Stomach smooth muscle (tissue), 2 donors: ENCODE data around the gene KLHL35.

Experiments
- H3K27ac ChIP-seq: one replicate; pipeline ENCODE4 v1.7.0; 2013; ENCODE audit warnings: mild to moderate bottlenecking, low read length, inconsistent platforms
- H3K27me3 ChIP-seq, 2 donors: one replicate each; pipeline ENCODE4 v1.7.0; 2013; ENCODE audit warnings: low read length in 2 of 2; ENCODE audit not compliant: insufficient read depth in 2 of 2, control insufficient read depth in 1 of 2
- H3K36me3 ChIP-seq, 2 donors: one replicate each; pipeline ENCODE4 v1.7.0; 2013; ENCODE audit warnings: low read length in 2 of 2; ENCODE audit not compliant: control insufficient read depth in 2 of 2, insufficient read depth in 2 of 2
- H3K4me1 ChIP-seq: one replicate; pipeline ENCODE4 v1.7.0; 2013; ENCODE audit warnings: low read length; ENCODE audit not compliant: control insufficient read depth, insufficient read depth
- H3K4me3 ChIP-seq, 2 donors: one replicate each; pipeline ENCODE4 v1.7.0; 2013; ENCODE audit warnings: low read length in 2 of 2
- H3K9ac ChIP-seq, 2 donors: one replicate each; pipeline ENCODE4 v1.7.0; 2013; ENCODE audit warnings: low read length in 2 of 2, mild to moderate bottlenecking in 1 of 2
- H3K9me3 ChIP-seq, 2 donors: one replicate each; pipeline ENCODE4 v1.7.0; 2013; ENCODE audit warnings: low read length in 2 of 2; ENCODE audit not compliant: control insufficient read depth in 2 of 2
- donor health status: healthy.
- donor health status: Pancreatic carcinoma.

KLHL35 gene

DNA sequence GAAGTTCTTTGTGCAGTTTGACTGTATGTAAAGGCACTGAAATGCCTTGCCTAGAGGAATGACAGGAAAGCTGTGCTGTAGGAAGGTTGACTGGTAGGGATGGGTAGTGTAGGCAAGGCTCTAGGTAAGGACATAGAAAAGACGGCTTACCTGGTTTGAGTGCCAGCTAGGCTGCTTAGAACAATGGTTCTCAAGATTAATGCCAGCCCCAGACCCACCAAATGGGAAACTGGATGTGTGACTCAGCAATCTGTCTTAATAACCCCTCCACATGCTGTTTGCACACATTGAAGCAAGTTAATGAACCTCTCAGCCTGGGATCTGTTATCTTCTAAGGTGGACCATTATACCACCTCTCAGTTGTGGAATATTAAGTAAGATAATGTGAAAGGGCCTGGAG, 30.0 kb downstream of the KLHL35 start:
- peaks cover 43 to 49% of the 10 kb centered on the region in 2 donors for H3K36me3 ChIP-seq
- no peak overlapping the region for H3K9ac ChIP-seq
- no peak overlapping the region for H3K27ac ChIP-seq
- no peak overlapping the region for H3K4me3 ChIP-seq
- H3K9me3 ChIP-seq = no peaks in the 10 kb centered on the region
- H3K4me1 ChIP-seq = peaks cover 9% of the 10 kb centered on the region
- no peaks in the 10 kb centered on the region for H3K27me3 ChIP-seq

GRCh38 chr11:75402002-75402773, 30.8 kb downstream of the KLHL35 start:
- no peak overlapping the region for H3K4me3 ChIP-seq
- no peak overlapping the region for H3K27ac ChIP-seq
- H3K27me3 ChIP-seq = no peaks in the 10 kb centered on the region
- H3K9ac ChIP-seq = no peak overlapping the region
- no peaks in the 10 kb centered on the region for H3K9me3 ChIP-seq
- H3K36me3 ChIP-seq = peaks cover 43 to 49% of the 10 kb centered on the region in 2 donors
- H3K4me1 ChIP-seq = peaks cover 9% of the 10 kb centered on the region

GRCh38 chr11:75400146-75400865, 32.7 kb downstream of the KLHL35 start:
- H3K4me1 ChIP-seq = peaks cover 9% of the 10 kb centered on the region
- H3K4me3 ChIP-seq = peak overlapping the region; percentile 78 to 93
- peak overlapping the region; percentile 83 to 98 for H3K9ac ChIP-seq
- H3K9me3 ChIP-seq = no peaks in the 10 kb centered on the region
- peak overlapping the region; percentile 92 for H3K27ac ChIP-seq
- peaks cover 33 to 38% of the 10 kb centered on the region in 2 donors for H3K36me3 ChIP-seq
- H3K27me3 ChIP-seq = no peaks in the 10 kb centered on the region

DNA sequence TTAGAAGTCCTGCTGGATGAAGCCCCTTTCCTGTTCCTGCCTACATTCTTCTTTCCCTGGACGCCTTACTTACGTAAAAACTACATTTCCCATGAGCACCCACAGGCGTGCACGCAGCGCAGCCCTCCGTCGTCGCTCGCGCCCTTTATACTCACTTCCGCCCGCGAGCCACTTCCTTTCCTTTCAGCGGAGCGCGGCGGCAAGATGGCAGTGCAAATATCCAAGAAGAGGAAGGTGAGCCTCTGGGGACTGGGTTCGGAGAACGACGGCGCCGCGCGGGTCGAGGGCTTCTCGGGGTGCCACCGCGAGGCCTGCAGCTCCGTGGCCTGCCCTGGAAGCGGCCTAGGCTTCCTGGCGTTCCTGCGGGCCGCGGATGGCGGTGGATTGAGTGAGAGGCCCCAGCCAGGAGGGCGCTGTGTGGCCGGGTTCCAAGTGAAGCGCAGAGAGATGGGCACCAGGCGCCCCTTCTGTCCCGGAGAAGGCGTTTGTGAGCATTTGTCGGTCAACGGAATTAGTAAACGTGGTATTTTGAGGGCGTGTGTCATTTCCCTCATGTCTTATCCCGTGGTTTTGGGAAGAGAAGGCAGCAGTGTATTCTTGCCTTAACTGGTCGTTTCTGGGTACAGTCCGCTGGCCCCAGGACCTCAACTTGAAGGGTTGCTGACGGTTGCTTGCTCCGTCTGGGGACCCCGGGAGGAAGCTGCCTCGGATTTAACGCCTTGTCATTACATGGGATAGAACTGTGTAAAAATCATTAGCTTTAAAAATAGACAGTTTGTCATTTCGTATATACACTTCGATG, 33.5 kb downstream of the KLHL35 start, which contains the start of gene RPS3:
RPS3 (plus strand) TSS at position 175 of the 802 bp plus-strand sequence; CDS start at position 205, 30 bp downstream.
- Histone ChIP-seq H3K9ac (peak within 1 kb of the TSS; percentile 83 to 98), H3K4me3 (peak within 1 kb of the TSS; percentile 78 to 93), H3K4me1 (peaks cover 9% of the 10 kb centered on the region), H3K27ac (peak within 1 kb of the TSS; percentile 92), H3K36me3 (peaks cover 28 to 30% of the 10 kb centered on the region in 2 donors), H3K27me3 (no peaks in the 10 kb centered on the region), H3K9me3 (no peaks in the 10 kb centered on the region)

DNA sequence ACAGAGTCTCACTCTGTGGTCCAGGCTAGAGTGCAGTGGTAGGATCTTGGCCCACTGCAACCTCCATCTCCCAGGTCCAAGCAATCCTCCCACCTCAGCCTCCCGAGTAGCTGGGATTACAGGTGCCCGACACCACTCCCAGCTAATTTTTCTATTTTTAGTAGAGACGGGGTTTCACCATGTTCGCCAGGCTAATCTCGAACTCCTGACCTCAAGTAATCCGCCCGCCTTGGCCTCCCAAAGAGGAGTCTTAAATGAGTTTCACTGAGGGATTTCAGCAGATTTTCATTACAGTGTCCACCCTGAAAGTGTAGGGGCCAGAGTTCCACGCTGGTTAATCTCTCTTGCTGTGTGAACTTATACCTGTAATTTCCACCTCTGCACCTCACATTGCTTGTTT, 34.1 kb downstream of the KLHL35 start:
- Histone ChIP-seq H3K36me3 (peaks cover 22 to 24% of the 10 kb centered on the region in 2 donors), H3K4me3 (peak overlapping the region in 1 of 2 donors; percentile 93), H3K9me3 (no peaks in the 10 kb centered on the region), H3K4me1 (peaks cover 9% of the 10 kb centered on the region), H3K9ac (no peak overlapping the region), H3K27me3 (no peaks in the 10 kb centered on the region), H3K27ac (no peak overlapping the region)

- Histone ChIP-seq H3K36me3 (no peaks in the 10 kb centered on the region), H3K27me3 (peaks cover 2 to 3% of the 10 kb centered on the region in 2 donors), H3K27ac (no peak overlapping the region), H3K9ac (no peak overlapping the region), H3K4me1 (no peaks in the 10 kb centered on the region), H3K4me3 (no peak overlapping the region), H3K9me3 (no peaks in the 10 kb centered on the region)
Measured at GRCh38 chr11:75394085-75394840, 38.7 kb downstream of the KLHL35 start.

DNA sequence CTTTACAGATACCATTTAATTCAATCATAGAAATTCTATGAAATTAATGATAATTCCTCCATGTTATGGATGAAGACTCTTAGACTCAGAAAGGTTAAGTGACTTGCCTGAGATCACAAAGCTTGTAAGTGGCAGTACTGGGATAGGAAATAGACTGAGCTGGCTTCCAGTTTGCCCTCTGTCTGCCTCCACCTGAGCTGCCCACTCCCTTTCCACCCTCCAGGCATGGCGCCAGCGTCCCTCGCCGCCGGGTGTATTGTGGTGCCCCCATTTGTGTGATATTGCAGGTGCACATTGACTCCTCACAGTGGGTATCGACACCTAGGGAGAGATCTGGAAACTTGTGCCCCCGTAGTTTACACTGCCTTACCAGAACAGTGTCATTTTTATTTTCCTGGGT, 43.1 kb downstream of the KLHL35 start:
- Histone ChIP-seq H3K4me3 (no peak overlapping the region), H3K4me1 (peaks cover 6% of the 10 kb centered on the region), H3K36me3 (no peaks in the 10 kb centered on the region), H3K27ac (no peak overlapping the region), H3K9me3 (no peaks in the 10 kb centered on the region), H3K9ac (no peak overlapping the region), H3K27me3 (peaks cover 2 to 3% of the 10 kb centered on the region in 2 donors)

- peaks cover 9% of the 10 kb centered on the region for H3K4me1 ChIP-seq
- H3K9ac ChIP-seq = no peak overlapping the region
- H3K27me3 ChIP-seq = peaks cover 2 to 3% of the 10 kb centered on the region in 2 donors
- no peak overlapping the region for H3K4me3 ChIP-seq
- H3K36me3 ChIP-seq = no peaks in the 10 kb centered on the region
- H3K27ac ChIP-seq = no peak overlapping the region
- no peaks in the 10 kb centered on the region for H3K9me3 ChIP-seq
Measured at GRCh38 chr11:75389276-75389605, 43.8 kb downstream of the KLHL35 start.

DNA sequence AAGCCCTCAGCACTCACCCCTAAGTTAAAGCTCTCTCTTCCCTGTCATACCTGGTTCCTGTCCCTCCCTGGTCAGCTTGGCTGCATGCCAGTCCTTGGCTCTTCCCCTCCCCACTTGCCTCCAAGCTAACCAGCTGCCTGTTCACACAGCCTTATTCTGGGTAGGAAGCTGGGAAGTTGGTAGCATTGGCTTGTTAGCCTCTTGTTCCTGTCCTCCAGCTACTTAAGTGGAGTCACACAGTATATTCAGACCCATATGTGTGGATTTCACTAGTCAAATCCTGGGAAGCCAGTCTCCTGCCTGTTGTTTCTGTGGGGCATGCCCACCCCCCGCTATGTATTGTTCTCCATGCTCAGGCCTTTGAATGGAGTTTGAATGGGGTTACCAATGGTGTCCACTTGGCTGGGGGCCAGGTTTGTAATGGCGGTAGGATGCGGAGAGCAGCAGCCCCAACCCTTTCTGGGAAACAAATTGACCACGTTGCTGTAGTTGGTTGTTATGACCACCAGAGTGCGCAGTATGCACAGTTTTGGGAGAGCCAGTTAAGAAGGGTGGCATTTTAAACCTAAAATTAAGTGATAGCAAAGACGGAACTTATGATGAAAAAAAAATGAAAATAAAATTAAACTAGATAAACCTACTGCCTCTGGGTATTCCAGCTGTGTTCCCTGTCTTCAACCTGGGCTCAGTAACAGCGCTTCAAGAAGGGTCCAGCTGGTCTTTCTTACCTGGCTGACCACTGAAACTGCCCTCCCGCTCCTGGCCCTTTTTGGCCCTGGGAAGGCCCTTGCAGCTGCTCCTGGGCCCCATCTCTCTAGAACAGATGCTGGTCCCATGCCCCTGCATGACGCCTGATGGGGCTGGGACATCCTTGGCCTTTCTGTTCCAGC, 44.4 kb downstream of the KLHL35 start:
- no peak overlapping the region for H3K4me3 ChIP-seq

More for the DNA sequence above, 44.4 kb downstream of the KLHL35 start:
- Histone ChIP-seq H3K9ac (no peak overlapping the region), H3K27ac (no peak overlapping the region), H3K4me1 (peaks cover 10% of the 10 kb centered on the region), H3K27me3 (peaks cover 2 to 3% of the 10 kb centered on the region in 2 donors), H3K9me3 (no peaks in the 10 kb centered on the region), H3K36me3 (no peaks in the 10 kb centered on the region)
